WTC11 (cell line): ENCODE measurements around the gene ERF. TPM values are rescaled to one million over a fixed set of nuclear protein-coding genes. Genes with fewer than 3 reads are reported as not detected.

Source experiments
- ATAC-seq: fragments of 200-7000 bp; cut with Tn5 transposase; 2 replicates; pipeline ENCODE4 v1.10.0; 2021; ENCODE audit warnings: mild to moderate bottlenecking, moderate library complexity
- CTCF ChIA-PET: fragments of 300-600 bp; sonication (Branson Sonifier 250); formaldehyde crosslinking; loops from one replicate; lab custom pipeline; 2021; ENCODE audit warnings: antibody characterized with exemption; lab: Charles Lee
- POLR2A ChIA-PET: fragments of 350-600 bp; sonication (Branson Sonifier 250); formaldehyde crosslinking; loops from one replicate; lab custom pipeline; 2021; ENCODE audit warnings: antibody characterized with exemption; lab: Charles Lee
- DNase-seq: peaks from one replicate; pipeline ENCODE4 v3.0.0; 2021; ENCODE audit warnings: low spot score
- H3K27ac Mint-ChIP-seq: 2 replicates; pipeline ENCODE4 v1.8.0; 2021; ENCODE audit warnings: mixed read lengths
- H3K27me3 Mint-ChIP-seq: 2 replicates; pipeline ENCODE4 v1.8.0; 2021; ENCODE audit warnings: low read depth, mild to moderate bottlenecking, moderate library complexity, mixed read lengths
- H3K36me3 Mint-ChIP-seq: 2 replicates; pipeline ENCODE4 v1.8.0; 2021; ENCODE audit warnings: mixed read lengths
- H3K4me1 Mint-ChIP-seq: 2 replicates; pipeline ENCODE4 v1.8.0; 2022; ENCODE audit warnings: mixed read lengths
- H3K4me3 Mint-ChIP-seq: 2 replicates; pipeline ENCODE4 v1.8.0; 2021; ENCODE audit warnings: mild to moderate bottlenecking, moderate library complexity, mixed read lengths
- H3K9me3 Mint-ChIP-seq: 2 replicates; pipeline ENCODE4 v1.8.0; 2021; ENCODE audit warnings: mixed read lengths
- CBFB ChIP-seq: sonication (generic); formaldehyde crosslinking; IDR thresholded peaks from 2 replicates; pipeline ENCODE4 v1.8.1; 2022; ENCODE audit warnings: mild to moderate bottlenecking, low read depth, missing genetic modification reagents
- FOXP1 ChIP-seq: sonication (generic); formaldehyde crosslinking; IDR thresholded peaks from 2 replicates; pipeline ENCODE4 v1.8.0; 2022; ENCODE audit warnings: missing genetic modification reagents, mild to moderate bottlenecking, moderate library complexity, borderline replicate concordance
- KAT7 ChIP-seq: sonication (generic); formaldehyde crosslinking; IDR thresholded peaks from 2 replicates; pipeline ENCODE4 v1.8.1; 2023; ENCODE audit warnings: missing genetic modification reagents, mild to moderate bottlenecking, borderline replicate concordance
- MXD4 ChIP-seq: fragments of 250-450 bp; sonication (Bioruptor Pico); IDR thresholded peaks from 2 replicates; pipeline ENCODE4 v1.8.0; 2021; ENCODE audit warnings: mild to moderate bottlenecking, moderate library complexity, borderline replicate concordance
- RELA ChIP-seq: sonication (generic); formaldehyde crosslinking; IDR thresholded peaks from 2 replicates; pipeline ENCODE4 v1.8.1; 2022; ENCODE audit warnings: missing genetic modification reagents, mild to moderate bottlenecking, borderline replicate concordance
- RORB ChIP-seq: fragments of 250-450 bp; sonication (Bioruptor Pico); IDR thresholded peaks from 2 replicates; pipeline ENCODE4 v1.9.0; 2021; ENCODE audit warnings: mild to moderate bottlenecking
- TEAD4 ChIP-seq: sonication (generic); formaldehyde crosslinking; IDR thresholded peaks from 2 replicates; pipeline ENCODE4 v1.8.0; 2022; ENCODE audit warnings: mild to moderate bottlenecking, missing genetic modification reagents
- ZNF396 ChIP-seq: fragments of 250-450 bp; sonication (Bioruptor Pico); IDR thresholded peaks from 2 replicates; pipeline ENCODE4 v1.8.0; 2021; ENCODE audit warnings: mild to moderate bottlenecking, moderate library complexity, borderline replicate concordance
- ZNF423 ChIP-seq: fragments of 250-450 bp; sonication (Bioruptor Pico); IDR thresholded peaks from 2 replicates; pipeline ENCODE4 v2.1.2; 2022; ENCODE audit warnings: mild to moderate bottlenecking, moderate library complexity
- ZNF671 ChIP-seq: fragments of 250-450 bp; sonication (Bioruptor Pico); IDR thresholded peaks from 2 replicates; pipeline ENCODE4 v1.8.0; 2021; ENCODE audit warnings: mild to moderate bottlenecking
- total RNA-seq: library from RNA; stranded (reverse); gene quantifications from 3 replicates; pipeline ENCODE4 v1.2.3, GENCODE V29; 2021
- TF ChIP-seq, protein P1 (sequence below): sonication (generic); formaldehyde crosslinking; IDR thresholded peaks from 2 replicates; pipeline ENCODE4 v1.8.0; 2022; ENCODE audit warnings: mild to moderate bottlenecking, missing genetic modification reagents
- TF ChIP-seq, protein P2 (sequence below): sonication (generic); formaldehyde crosslinking; IDR thresholded peaks from 2 replicates; pipeline ENCODE4 v1.8.1; 2023; ENCODE audit warnings: mild to moderate bottlenecking, missing genetic modification reagents, moderate library complexity
- TF ChIP-seq, protein P3 (sequence below): fragments of 250-450 bp; sonication (Bioruptor Pico); conservative IDR thresholded peaks from 2 replicates; pipeline ENCODE4 v1.9.0; 2021; ENCODE audit warnings: mild to moderate bottlenecking
- TF ChIP-seq, protein P4 (sequence below): fragments of 200-600 bp; IDR thresholded peaks from 2 replicates; pipeline ENCODE4 v1.8.0; 2022; ENCODE audit warnings: antibody characterized with exemption
- TF ChIP-seq, protein P5 (sequence below): sonication (generic); formaldehyde crosslinking; IDR thresholded peaks from 2 replicates; pipeline ENCODE4 v1.8.0; 2022; ENCODE audit warnings: mild to moderate bottlenecking, missing genetic modification reagents
- TF ChIP-seq, protein P6 (sequence below): sonication (generic); formaldehyde crosslinking; IDR thresholded peaks from 2 replicates; pipeline ENCODE4 v1.8.1; 2022; ENCODE audit warnings: low read depth, mild to moderate bottlenecking, moderate library complexity, missing genetic modification reagents, borderline replicate concordance
- TF ChIP-seq, protein P7 (sequence below): fragments of 250-450 bp; sonication (Bioruptor Pico); IDR thresholded peaks from 2 replicates; pipeline ENCODE4 v1.9.0; 2021; ENCODE audit warnings: moderate library complexity, mild to moderate bottlenecking, inconsistent platforms, borderline replicate concordance

ERF gene
- total RNA-seq, 1 experiment from 2014 or later, result 65.9 TPM

DNA sequence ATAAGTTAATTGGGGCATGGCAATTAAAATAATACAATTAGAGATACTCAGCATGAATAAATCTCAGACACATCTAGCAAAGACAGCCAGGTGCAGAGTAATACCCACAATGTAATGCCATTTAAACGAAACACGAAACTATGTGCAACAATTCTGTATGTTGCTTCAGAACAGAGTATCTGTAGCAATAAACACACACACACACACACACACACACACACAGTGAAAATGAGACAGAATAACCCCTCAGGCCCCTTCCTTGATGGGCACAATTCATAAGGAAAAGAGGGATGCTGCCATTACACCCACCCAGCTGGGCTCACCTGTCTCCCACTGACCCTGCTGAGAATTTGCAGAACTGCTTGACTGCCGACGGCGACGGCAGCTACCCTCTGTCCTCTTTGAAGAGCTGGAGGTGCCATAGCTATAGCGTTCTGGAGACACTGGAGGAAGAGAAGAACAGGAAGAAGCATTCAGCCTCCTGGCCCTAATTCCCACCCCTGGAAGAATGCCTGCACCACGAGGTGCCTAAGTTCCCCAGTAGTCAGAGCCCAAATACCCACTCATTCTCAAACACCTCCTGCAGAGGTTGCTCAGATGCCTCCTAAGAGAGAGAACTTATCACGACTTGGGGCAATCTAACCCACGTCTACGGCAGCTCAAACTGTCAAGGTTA lies 40.0 kb downstream of the ERF start (continued):
- TF ChIP-seq, protein P1, sequence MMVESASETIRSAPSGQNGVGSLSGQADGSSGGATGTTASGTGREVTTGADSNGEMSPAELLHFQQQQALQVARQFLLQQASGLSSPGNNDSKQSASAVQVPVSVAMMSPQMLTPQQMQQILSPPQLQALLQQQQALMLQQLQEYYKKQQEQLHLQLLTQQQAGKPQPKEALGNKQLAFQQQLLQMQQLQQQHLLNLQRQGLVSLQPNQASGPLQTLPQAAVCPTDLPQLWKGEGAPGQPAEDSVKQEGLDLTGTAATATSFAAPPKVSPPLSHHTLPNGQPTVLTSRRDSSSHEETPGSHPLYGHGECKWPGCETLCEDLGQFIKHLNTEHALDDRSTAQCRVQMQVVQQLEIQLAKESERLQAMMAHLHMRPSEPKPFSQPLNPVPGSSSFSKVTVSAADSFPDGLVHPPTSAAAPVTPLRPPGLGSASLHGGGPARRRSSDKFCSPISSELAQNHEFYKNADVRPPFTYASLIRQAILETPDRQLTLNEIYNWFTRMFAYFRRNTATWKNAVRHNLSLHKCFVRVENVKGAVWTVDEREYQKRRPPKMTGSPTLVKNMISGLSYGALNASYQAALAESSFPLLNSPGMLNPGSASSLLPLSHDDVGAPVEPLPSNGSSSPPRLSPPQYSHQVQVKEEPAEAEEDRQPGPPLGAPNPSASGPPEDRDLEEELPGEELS (CRISPR knock-in tag), result no peak
- TF ChIP-seq CBFB (CRISPR knock-in tag) (no peak), MXD4 (CRISPR knock-in tag) (no peak), RELA (CRISPR knock-in tag) (no peak)
- TF ChIP-seq, protein P2, sequence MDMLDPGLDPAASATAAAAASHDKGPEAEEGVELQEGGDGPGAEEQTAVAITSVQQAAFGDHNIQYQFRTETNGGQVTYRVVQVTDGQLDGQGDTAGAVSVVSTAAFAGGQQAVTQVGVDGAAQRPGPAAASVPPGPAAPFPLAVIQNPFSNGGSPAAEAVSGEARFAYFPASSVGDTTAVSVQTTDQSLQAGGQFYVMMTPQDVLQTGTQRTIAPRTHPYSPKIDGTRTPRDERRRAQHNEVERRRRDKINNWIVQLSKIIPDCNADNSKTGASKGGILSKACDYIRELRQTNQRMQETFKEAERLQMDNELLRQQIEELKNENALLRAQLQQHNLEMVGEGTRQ (CRISPR knock-in tag), result no peak
- TF ChIP-seq, protein P3, sequence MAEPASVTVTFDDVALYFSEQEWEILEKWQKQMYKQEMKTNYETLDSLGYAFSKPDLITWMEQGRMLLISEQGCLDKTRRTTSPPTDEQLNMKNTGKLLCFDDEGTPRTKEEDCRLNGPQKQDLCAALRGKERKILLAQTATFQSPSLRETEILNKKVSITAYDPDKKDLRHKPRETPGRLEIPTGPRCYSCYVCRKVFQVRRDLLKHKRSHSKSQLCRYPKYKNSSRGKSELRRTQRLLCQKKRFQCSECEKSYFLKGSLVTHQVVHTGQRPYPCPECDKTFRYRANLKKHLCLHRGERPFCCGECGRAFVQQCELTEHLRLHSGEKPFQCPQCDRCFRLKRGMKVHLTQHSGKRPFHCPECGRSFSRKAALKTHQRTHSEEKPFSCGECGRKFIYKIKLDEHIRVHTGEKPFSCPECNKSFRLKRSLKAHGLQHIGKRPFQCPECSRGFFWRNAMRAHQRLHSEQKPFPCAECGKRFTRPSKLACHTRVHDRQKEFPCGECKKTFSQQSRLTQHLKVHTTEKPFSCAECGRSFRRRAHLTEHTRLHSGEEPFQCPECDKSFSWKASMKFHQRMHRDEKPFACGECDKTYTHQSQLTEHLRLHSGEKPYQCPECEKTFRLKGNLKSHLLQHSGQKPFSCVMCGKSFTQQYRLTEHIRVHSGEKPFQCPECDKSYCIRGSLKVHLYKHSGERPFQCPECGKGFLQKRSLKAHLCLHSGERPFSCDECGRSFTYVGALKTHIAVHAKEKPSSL, result no peak

DNA sequence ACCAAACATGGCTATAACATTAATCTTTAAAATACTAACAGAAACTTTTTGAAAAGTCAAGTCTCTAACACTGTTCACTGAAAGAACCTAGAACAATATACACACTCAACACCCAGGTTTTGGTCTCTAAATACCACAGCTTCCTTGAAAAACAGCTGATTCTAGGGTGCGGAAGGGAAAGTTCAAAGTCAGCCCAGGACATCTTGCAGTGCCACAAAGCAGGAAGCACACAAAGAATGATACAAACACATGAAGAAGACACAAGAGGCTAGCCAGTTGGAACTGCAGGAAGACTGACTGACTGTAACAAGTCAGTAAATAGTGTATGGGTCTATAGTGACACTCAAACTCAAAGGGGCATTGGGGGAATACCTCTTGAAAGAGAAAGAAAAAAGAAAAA lies 42.0 kb downstream of the ERF start:
- no peak overlapping the region for H3K4me3 Mint-ChIP-seq
- POLR2A ChIA-PET, result no interaction called here
- H3K27me3 Mint-ChIP-seq, result no peaks in the 10 kb centered on the region; the same call in 1 of the 2 replicates
- ATAC-seq (no peak), DNase-seq (no peak)
- no peak overlapping the region for H3K27ac Mint-ChIP-seq
- no peak for TF ChIP-seq ZNF671 (CRISPR knock-in tag)
- TF ChIP-seq KAT7, result no peak
- TF ChIP-seq ZNF423, result no peak
- H3K4me1 Mint-ChIP-seq, result peaks cover 14% of the 10 kb centered on the region
- CTCF ChIA-PET, result no interaction called here
- peaks cover 53% of the 10 kb centered on the region for H3K36me3 Mint-ChIP-seq
- H3K9me3 Mint-ChIP-seq, result no peaks in the 10 kb centered on the region

DNA sequence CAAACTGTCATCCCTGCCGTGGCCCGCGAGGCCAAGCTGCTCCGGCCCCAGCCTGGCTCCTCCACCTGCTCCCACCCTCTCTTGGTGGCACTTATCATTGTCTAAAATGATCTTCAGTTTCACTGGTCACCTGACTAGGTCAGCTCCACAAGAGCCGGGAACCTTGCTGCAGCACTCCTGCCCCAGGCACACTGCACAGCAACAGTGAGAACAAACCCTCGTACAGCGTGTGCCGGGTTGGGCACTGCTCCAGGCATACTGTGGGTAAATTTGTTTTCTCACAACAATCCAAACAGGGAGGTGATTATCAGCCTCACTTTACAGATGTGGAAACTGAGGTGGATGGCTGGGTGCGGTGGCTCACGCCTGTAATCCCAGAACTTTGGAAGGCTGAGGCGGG lies 46.3 kb downstream of the ERF start:
- ATAC-seq, result no peak
- no peaks in the 10 kb centered on the region for H3K9me3 Mint-ChIP-seq
- peaks cover 16% of the 10 kb centered on the region for H3K4me1 Mint-ChIP-seq
- CTCF ChIA-PET, result no interaction called here
- no peak for DNase-seq
- H3K36me3 Mint-ChIP-seq, result peaks cover 60% of the 10 kb centered on the region
- TF ChIP-seq TEAD4 (CRISPR knock-in tag) (no peak), ZNF423 (no peak), RORB (CRISPR knock-in tag) (no peak), ZNF396 (CRISPR knock-in tag) (no peak), FOXP1 (CRISPR knock-in tag) (no peak)
- TF ChIP-seq, protein P4, sequence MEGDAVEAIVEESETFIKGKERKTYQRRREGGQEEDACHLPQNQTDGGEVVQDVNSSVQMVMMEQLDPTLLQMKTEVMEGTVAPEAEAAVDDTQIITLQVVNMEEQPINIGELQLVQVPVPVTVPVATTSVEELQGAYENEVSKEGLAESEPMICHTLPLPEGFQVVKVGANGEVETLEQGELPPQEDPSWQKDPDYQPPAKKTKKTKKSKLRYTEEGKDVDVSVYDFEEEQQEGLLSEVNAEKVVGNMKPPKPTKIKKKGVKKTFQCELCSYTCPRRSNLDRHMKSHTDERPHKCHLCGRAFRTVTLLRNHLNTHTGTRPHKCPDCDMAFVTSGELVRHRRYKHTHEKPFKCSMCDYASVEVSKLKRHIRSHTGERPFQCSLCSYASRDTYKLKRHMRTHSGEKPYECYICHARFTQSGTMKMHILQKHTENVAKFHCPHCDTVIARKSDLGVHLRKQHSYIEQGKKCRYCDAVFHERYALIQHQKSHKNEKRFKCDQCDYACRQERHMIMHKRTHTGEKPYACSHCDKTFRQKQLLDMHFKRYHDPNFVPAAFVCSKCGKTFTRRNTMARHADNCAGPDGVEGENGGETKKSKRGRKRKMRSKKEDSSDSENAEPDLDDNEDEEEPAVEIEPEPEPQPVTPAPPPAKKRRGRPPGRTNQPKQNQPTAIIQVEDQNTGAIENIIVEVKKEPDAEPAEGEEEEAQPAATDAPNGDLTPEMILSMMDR, result no peak
- TF ChIP-seq, protein P5, sequence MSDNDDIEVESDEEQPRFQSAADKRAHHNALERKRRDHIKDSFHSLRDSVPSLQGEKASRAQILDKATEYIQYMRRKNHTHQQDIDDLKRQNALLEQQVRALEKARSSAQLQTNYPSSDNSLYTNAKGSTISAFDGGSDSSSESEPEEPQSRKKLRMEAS (CRISPR knock-in tag), result no peak
- TF ChIP-seq, protein P6, sequence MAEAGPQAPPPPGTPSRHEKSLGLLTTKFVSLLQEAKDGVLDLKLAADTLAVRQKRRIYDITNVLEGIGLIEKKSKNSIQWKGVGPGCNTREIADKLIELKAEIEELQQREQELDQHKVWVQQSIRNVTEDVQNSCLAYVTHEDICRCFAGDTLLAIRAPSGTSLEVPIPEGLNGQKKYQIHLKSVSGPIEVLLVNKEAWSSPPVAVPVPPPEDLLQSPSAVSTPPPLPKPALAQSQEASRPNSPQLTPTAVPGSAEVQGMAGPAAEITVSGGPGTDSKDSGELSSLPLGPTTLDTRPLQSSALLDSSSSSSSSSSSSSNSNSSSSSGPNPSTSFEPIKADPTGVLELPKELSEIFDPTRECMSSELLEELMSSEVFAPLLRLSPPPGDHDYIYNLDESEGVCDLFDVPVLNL (CRISPR knock-in tag), result no peak
- TF ChIP-seq, protein P7, sequence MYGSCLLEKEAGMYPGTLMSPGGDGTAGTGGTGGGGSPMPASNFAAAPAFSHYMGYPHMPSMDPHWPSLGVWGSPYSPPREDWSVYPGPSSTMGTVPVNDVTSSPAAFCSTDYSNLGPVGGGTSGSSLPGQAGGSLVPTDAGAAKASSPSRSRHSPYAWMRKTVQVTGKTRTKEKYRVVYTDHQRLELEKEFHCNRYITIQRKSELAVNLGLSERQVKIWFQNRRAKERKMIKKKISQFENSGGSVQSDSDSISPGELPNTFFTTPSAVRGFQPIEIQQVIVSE (CRISPR knock-in tag), result no peak
- POLR2A ChIA-PET, result no interaction called here
- no peak overlapping the region for H3K4me3 Mint-ChIP-seq
- no peak overlapping the region for H3K27ac Mint-ChIP-seq
- H3K27me3 Mint-ChIP-seq, result no peaks in the 10 kb centered on the region
